NB4 (cell line): Measurements from ENCODE around the gene DSTN.

ENCODE experiments used
- CTCF ChIP-seq: IDR thresholded peaks from one replicate; pipeline ENCODE4 v1.5.1; 2012; ENCODE audit warnings: low read depth, low read length
- POLR2A ChIP-seq: IDR thresholded peaks from 2 replicates; pipeline ENCODE4 v1.6.1; 2011; ENCODE audit warnings: mild to moderate bottlenecking; ENCODE audit not compliant: insufficient read length; ENCODE audit errors: extremely low read depth
- TF ChIP-seq, protein P1 (sequence below): IDR thresholded peaks from 2 replicates; pipeline ENCODE4 v1.6.1; 2011; ENCODE audit warnings: low read depth, low read length

- TF ChIP-seq, protein P1, sequence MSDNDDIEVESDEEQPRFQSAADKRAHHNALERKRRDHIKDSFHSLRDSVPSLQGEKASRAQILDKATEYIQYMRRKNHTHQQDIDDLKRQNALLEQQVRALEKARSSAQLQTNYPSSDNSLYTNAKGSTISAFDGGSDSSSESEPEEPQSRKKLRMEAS: no peak
- TF ChIP-seq CTCF (no peak), POLR2A (no peak)
These were observed 49.3 kb upstream of the DSTN start for GRCh38 chr20:17520583-17520982.
